HG03060 (cell line): ENCODE data around the gene ANKRD33B.
"Not testable (repeated sequence)": the region's sequence is repeated elsewhere in the genome, so short reads cannot be mapped to it uniquely, and the experiment has no call there.

Source experiments
- ATAC-seq: cut with Tn5 transposase; IDR thresholded peaks from one replicate; pipeline ENCODE4 v1.9.1; 2021; ENCODE audit warnings: low read depth, moderate number of reproducible peaks; ENCODE audit not compliant: unreplicated experiment

Gene ANKRD33B

GRCh38 chr5:10563945-10564837 is at the start of gene ANKRD33B:
Gene ANKRD33B, plus strand, starts transcription at chr5:10564070. Its CDS starts 398 bp downstream, at chr5:10564468.
- ATAC-seq: peak; percentile 24

GRCh38 chr5:10514572-10514971 is 49.3 kb upstream of the ANKRD33B start:
- ATAC-seq: not testable (repeated sequence)

- ATAC-seq: no peak
Measured at GRCh38 chr5:10515492-10515891, 48.4 kb upstream of the ANKRD33B start.

GRCh38 chr5:10518347-10518746 is 45.5 kb upstream of the ANKRD33B start:
- no peak for ATAC-seq

- ATAC-seq: peak; percentile 62
Measured at GRCh38 chr5:10519729-10520128, 44.1 kb upstream of the ANKRD33B start.

GRCh38 chr5:10520706-10521105 is 43.2 kb upstream of the ANKRD33B start:
- ATAC-seq: no peak

GRCh38 chr5:10521466-10522223 is 42.2 kb upstream of the ANKRD33B start:
- no peak for ATAC-seq

- no peak for ATAC-seq
Measured at GRCh38 chr5:10522224-10522611, 41.7 kb upstream of the ANKRD33B start.

- ATAC-seq: no peak
Measured at GRCh38 chr5:10524376-10525123, 39.3 kb upstream of the ANKRD33B start.

GRCh38 chr5:10525124-10525495 is 38.8 kb upstream of the ANKRD33B start:
- ATAC-seq: no peak

GRCh38 chr5:10527281-10527950 is 36.5 kb upstream of the ANKRD33B start:
- no peak for ATAC-seq

- ATAC-seq: no peak
Measured at GRCh38 chr5:10528056-10528816, 35.6 kb upstream of the ANKRD33B start.

GRCh38 chr5:10528827-10529226 is 35.0 kb upstream of the ANKRD33B start:
- ATAC-seq: no peak

- ATAC-seq: no peak
Measured at GRCh38 chr5:10530601-10531320, 33.1 kb upstream of the ANKRD33B start.

- ATAC-seq: no peak
Measured at GRCh38 chr5:10532421-10532820, 31.4 kb upstream of the ANKRD33B start.

- ATAC-seq: no peak
Measured at GRCh38 chr5:10533226-10533625, 30.6 kb upstream of the ANKRD33B start.

- no peak for ATAC-seq
Measured at GRCh38 chr5:10534561-10535530, 29.0 kb upstream of the ANKRD33B start.

GRCh38 chr5:10536511-10536910 is 27.4 kb upstream of the ANKRD33B start:
- ATAC-seq: no peak
